HG02943 (cell line): Measurements from ENCODE around the gene RXRB.

Source experiments
- ATAC-seq: cut with Tn5 transposase; IDR thresholded peaks from one replicate; pipeline ENCODE4 v1.9.1; 2021; ENCODE audit warnings: mild to moderate bottlenecking, low read depth, moderate library complexity; ENCODE audit not compliant: unreplicated experiment

RXRB gene

DNA sequence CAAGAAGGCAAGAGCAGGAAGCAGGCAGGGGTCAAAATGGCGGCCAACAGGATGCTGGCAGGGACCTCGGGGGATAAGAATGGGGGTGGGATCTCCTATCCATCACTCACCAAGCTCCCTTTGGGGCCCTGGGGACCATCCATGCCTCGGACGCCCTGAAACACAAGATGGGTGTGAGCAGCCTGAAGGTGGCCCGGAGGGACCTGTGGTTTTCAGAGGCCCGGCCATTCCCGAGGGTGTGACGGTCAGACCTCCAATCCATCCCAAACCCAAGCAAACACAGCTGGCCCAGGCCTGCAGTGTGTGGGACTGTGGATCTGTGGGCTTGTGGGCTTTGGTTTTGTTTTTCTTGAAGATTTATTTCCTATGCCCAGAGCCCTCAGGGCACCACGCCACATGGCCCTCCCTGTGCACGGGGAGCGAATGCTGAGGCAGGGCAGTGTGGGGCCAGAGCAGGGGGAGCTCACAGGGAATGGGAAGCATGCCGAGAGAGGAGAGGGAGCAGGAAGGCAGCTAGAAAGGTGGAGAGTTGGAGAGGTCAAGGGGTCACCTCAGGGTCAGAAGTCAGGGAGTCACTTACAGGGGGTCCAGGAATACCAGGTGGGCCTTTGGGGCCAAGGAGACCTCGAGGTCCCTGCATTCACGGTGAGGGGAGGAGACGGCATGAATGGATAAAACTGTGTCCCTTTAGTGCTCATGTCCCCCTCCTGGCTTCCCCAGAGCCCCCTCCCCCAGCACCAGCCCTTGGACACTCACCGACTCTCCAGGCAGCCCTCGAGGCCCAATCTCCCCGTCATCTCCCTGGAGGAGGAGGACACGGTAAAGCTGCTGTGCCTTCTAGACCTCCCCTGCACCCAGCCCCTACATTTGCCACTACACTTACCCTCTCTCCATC, 22.7 kb downstream of the RXRB start:
- no peak for ATAC-seq

DNA sequence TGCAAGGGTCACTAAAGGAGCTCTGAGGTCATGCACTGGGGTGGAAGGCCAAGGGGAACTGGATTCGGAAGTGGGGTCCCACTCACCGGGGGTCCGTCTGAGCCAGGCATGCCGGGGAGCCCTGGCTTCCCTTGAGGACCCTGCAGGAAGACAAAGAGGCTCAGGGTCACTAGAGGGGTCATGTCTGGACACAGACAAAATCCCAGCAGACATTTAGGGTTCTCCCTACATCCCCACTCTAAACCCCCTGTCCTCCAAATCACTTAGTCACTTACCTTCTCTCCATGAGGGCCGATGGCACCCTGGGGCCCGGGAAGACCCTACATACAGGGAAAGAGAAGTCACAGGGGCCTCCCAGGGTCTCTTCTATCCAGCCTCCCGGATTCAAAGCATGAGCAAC, 23.6 kb downstream of the RXRB start:
- ATAC-seq: no peak

DNA sequence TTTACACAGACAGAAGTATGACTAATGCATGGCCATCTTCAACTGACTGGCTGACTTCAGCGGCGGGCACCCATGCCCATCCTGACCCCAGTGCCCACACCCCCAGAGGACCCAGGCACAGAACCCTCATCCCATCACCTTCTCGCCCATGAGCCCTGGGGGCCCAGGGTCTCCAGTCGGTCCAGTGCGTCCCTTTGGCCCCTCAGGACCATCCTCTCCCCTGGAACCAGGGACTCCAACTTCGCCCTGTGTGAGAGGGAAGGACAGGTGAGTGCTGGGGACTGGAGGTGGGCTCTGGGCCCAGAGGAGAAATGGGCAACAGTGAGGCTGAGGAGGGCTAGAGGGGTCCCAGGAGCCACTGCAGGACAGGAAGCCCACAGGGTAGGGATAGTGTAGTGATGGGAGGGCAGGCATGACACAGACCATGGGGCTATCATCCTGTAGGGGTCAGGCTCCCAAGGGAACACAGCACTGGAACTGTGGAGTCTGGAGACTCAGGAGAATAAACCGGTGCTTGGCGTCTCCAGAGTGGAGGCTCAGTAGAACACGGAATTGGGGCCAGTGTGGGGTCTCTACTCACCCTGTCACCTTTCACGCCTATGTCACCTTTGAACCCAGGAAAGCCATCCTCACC, 24.9 kb downstream of the RXRB start:
- no peak for ATAC-seq

DNA sequence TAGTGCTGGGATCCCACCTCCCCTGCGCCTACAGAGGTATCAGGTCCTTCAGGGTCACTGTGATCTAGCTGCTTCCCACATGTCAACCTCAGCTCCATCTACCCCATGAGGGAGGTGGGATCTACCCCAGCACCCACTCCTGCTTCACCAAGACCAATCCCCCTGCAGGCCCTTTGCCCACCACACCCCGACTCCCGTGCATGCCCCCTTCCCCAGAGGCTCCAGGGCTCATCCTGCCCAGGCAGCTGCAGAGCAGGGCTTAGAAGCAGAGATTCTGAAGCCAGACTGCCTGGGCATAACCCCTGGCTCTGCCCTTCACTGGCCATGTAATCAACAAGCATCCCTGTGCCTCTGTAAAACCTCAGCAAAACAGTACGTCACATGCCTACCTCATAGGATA, 25.7 kb downstream of the RXRB start:
- no peak for ATAC-seq

DNA sequence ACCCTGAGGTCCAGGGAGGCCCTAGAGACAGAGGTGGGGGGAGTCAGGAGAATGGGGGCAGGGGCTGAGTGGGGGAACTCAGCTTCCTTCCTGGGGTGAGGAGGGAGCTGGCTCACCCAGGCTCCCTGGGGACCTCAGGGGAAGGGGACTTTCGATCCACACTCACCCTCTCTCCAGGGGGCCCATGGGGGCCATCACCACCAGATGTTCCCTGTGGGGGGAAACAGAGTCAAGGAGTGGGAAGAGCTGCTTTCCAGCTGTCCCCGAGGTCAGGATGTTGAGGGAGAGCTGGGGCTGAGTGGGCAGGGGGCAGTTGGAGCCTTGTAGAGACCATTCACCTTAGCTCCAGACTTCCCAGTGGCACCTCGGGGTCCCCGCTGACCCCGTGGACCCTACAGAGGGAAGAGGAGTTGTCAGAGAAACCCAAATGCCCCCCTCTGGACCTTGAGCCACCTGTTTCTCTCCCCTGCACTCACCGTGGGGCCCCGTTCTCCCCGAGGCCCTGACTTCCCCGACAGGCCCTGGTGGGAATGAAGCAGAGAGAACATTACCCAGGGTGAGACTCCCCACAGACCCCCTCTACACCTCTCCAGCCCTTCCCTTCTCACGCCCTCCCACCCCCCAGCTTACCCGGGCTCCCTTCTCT, 26.8 kb downstream of the RXRB start:
- no peak for ATAC-seq

DNA sequence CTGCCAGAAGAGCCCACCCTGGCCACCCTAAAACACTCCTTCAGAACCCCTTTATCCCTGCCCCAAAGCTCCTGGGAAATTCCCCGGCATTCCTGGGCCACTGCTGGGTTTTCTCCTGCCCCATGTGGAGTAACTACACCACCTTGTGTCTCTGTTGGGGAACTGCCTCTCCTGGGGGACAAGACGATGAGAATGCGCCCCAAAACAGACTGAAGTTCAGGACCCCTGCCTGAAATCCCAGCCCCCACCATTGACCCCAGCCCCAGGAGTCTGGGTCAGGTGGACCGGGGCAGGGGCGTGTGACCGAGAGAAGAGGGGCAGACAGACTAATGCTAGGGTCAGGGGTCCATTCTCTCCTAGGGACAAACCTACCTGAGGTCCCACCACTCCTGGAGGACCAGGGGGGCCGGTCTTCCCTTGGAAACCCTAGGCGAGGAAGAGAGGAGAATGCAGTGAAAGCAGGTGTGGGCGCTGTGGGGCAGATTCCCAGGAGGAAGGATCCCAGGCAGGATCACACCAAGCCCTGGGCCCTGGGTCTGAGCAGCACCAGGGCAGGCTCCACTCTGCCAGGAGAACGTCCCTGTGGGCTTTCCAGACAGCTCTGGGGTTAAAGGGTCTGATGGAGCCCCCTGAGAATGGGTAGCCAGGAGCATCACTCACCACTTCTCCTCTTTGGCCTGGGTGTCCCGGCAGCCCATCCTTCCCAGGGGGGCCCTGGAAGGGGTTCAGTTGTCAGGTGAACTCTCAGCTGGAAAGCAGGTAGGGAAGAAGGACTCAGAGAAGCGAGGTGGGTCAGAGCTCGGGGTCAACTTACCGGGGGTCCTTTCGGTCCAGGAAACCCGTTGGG, 27.6 kb downstream of the RXRB start:
- no peak for ATAC-seq

DNA sequence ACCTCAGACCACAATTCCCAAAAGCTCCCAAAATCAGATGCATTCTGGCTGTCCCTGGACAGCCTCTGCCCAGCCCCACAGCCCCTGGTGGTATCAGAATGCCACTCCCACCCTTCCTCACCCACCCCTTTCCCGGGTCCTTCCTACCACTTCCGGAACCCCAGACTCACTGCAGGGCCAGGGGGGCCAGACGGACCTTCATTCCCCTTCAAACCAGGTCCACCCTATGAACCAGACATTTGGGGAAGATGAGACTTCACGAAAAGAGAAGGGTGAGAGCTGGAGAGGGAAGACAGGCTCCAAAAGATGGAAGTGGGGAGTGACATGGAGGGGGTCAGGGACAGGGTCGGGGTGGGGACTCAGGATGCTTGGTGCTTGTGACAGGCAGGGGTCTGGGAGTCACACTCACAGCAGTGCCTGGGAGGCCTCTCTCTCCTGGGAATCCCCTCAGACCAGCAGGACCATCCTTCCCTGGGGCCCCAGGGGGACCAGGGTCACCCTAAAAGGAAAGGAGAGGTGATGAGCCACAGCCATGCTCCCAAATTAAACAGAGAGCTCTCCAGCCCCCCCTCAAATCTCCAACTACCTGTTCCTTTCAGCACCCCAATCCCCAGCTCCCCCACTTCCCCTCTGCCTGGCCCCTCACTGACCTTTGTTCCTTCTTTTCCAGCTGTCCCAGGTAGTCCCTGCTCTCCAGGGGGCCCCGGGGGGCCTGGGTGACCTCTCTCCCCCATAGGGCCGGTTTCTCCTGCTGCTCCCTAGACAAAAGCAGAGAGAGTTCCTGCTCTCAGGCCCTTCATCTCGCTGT, 28.4 kb downstream of the RXRB start:
- ATAC-seq: no peak

DNA sequence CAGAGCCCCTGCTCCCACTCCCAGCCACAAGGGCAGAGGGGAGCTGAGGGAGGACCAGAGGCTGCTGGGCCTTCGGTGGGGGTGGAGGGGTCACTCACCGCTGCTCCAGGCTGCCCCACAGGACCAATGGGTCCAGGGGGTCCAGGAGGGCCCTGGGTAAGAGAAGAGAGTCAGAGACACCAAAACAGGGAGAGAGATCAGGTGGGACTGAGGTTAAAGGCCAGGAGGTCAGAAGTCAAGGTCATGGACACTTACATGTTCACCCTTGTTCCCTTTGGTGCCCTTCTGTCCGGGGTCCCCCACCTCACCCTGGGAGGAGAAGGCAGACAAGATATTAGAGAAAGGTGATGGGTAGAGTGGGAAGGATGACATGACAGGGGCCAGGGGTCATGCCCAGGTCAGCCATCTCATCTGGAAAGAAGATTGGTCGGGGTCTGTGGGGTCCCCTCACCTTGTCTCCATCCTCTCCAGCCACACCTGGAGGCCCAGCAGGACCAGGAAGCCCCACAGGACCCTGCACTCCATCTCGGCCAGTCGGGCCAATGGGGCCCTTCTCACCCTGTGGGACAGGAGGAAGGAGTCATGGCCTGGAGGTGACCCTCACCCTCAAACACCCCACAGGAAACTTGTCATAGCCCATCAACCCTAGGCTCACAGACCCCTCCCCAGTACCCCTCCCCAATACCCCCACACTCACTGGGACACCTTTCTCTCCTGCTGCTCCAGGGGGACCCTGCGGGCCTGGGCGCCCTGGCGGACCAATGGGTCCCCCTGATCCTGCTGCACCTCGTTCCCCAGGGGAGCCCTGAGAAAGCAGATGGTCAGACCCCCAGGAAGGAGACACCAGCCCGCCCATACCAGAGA, 29.2 kb downstream of the RXRB start:
- no peak for ATAC-seq

DNA sequence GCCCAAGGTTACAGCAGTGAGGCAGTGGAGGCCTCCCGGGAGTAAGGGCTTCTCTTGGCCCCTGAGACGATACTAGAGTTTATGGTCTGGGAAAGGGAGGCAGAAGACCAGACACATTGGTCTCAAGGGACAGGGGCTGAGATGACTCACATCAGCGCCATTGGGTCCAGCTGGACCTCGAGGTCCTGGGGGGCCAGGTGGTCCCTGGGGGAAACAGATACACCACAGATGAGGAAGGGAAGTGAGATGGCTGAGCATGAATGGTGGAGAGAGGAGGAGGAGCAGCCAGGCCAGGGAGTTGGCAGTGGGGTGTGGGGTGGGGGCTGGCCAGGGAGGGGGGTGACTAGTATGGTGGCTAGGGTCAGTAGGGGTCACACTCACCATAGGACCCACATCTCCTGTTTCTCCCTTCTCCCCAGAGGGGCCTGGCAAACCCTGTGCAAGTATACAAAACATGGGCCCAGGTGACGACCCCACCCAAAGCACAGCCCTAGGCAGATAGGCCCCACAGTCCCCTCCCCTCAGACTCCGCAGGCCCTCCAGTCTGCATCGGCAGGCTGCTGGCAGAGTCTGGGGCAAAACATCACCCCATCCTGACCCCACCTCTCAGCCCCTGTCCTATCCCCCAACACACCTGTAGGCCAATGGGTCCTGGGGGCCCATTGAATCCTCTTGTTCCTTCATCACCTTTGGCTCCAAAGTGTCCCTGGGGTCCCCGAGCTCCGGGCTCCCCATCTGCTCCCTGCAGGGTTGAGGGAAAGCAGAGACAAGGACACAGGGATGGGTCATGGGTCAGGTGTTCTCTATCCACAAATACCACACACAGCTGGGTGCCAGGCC, 30.1 kb downstream of the RXRB start:
- no peak for ATAC-seq

DNA sequence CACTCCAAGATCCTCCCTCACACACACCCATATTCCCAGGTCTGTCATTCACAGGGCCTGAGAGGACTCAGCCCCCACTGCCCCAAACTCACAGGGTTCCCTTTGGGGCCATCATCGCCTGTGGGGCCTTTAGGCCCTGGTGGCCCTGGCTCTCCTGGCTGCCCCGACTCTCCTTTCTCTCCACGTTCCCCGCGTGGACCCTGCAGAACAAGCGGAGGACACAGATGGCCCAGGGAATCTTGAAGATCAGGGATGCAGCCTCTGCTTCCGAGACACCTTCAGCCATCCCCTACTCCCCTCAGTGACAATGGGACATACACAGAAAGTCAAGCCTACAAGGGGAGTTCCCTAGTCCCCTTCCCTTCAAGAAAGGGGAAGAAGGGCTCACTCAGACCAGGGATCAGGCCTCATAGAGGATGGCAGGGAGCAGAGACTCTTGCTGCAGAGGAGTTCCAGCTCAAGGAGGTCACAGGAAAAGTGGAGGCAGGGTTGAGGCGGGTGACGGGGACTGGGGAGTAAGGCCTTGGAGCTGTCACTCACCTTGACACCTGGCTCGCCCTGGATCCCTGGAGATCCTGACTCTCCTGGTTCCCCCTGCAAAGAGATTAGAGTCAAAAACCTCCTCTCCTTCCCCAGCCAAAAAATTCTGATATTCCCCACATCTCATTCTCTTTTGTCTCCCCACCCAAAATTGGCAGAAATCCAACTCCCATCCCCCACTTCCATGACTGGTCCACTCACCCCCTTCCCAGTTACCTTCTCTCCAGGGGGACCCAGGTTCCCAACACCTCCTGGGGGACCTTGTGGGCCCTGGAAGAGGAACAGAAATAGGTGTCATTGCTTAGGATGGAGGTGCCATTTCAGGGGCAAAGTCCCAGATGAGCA, 30.9 kb downstream of the RXRB start:
- ATAC-seq: no peak

DNA sequence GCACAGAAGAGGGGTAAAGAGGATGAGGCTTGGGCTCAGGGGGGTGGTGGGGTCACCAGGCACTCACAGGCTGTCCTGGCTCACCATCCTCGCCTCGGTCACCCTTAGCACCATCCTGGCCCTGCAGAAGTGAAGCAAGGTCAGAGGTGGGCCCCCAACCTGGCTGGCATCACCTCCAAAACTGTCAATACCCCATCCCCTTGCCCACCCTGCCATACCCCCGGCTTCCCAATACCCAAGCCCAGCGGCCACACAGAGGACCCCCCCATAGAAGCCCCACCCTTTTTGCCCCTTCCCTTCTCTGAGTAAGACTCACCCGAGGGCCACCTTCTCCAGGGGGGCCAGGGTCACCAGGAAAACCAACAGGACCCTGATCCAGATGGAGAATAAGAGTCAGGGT, 31.8 kb downstream of the RXRB start:
- no peak for ATAC-seq

DNA sequence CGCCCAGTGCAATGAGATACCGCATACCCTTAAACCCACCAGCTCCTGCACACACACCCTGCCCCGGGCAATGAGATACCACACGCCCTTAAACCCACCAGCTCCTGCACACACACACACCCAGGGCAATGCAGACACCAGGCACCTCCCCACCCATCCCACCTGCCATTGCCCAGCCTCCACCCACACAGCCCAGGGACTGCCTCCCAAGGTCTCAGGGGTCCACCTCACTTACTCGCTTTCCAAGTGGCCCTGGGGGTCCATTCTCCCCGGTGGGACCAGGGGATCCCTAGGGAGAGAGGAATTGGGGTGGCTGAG, 32.2 kb downstream of the RXRB start:
- ATAC-seq: no peak

DNA sequence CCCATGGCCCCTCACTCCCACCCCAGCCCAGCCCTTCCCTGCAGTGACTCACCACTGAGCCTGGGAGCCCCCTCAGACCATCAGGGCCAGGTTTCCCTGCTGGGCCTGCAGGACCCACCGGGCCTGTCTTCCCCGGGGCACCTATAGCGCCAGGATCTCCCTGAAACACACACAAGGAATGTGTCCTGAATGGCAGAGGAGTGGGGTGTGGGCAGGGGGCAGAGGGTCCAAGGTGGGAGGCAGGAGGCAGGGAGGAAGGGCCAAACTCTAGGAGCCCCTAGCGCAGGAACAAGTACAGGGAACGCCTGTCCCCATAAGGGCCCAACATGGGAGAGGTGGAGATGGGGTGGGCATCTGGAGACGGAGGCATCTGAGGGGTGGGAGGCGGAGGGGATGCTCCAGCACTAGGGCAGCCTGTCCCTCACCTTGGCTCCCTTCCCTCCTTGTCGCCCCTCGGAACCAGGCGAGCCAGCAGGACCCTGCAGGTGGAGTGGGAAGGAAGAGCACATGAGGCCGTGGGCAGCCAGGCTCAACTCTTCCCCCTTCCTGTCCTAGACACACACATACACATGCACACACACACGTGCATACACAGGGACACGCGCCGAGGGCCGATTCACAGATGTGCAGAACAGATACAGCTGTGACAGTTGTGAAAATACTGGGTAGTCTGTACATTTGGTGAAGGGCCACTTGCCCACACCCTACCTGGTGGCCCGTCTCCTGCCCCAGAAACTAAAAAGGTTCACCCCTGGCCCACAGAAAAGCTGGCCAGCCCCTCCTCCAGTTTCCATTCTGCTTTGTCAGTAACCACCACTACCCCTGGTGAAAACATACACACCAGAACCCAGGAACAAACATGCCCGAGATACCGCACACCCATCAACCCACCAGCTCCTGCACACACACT, 32.8 kb downstream of the RXRB start:
- ATAC-seq: no peak

DNA sequence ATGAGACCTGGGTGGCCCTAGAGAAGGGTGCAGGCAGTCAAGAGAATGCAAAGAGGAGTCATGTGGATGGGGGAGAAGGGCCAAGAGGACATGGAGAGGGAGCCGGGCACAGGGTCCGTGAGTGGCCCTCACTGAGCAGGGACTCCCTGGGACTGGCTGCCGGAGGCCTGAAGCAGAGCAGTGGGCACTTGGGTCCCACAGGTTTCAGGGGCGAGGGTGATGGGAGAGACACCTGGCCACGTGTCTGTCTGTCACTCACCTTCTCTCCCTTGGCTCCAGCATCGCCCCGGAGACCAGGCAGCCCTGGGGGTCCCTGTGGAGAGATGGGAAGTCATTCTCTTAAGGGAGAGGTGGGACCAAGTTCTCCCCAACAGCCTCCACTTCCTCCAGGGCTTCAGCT, 33.7 kb downstream of the RXRB start:
- no peak for ATAC-seq

DNA sequence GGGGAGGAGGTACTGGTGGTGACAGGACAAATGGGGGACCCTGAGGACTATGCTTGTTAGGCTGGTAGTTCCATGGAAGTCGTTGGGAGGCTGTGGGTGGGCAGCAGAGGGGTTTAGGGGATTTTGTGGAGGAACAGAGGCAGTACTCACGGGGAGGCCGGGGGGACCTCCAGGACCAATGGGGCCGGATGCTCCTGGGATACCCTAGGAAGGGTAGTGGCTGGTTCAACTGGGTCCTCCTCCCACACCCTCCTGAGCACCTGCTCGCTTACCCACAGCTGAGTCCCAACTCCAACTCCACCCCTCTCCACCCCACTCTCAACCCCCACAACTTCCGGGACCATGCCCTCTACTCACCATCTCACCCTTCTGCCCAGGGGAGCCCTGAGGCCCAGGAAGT, 34.1 kb downstream of the RXRB start:
- ATAC-seq: no peak

DNA sequence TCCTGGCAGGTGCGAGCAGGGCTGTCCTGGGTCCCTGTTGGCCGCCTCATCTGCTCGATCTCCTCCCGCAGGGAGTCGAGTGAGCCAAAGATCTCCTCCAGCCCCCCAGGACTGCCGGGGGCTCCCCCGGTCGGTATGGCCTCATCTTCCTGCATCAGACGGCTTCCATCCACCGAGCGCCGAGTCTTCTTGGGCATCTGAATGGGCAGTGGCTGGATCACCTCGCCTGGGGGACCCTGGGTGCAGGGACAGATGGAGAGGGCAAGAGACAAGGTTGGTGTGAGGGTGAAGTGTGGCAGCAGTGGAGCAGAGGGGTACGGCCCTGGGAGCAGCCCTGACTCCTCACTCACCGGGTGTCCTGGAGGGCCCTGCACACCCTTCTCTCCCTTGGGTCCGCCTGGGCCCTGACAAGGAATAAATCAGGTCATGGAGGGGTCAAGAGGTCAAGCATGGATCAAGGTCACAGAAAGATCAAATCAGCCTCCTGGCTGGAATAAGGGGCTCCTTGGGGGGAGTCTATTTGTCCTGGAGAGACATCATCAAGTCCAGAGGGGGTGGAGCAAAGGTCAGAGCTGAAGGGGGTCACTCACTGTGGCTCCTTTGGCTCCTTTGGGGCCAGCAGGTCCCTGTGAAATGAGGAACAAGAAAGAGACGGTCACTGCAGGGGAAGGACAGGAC, 34.7 kb downstream of the RXRB start:
- no peak for ATAC-seq
